ENCODE data around the gene TMEM158.

DNA sequence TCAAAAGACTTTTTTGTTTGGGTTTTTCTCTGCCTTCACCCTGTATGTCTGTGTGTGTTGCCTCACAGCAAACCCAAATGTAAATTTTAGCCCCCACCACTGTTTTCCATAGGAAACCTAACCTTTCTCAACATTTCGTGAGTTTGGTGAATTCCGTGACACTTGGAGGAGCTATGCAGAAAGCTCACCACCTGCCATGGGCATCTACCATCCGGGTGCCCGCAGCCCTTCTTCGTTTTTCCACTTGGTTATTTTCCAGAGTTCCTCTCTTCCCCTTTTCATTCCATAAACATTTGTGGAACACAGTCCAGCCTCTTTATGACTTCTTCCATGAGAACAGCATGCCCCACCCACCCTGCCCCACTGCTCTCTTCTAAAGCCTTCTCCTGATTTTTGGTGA lies 31.3 kb downstream of the TMEM158 start:
- TF ChIP-seq, protein P1, sequence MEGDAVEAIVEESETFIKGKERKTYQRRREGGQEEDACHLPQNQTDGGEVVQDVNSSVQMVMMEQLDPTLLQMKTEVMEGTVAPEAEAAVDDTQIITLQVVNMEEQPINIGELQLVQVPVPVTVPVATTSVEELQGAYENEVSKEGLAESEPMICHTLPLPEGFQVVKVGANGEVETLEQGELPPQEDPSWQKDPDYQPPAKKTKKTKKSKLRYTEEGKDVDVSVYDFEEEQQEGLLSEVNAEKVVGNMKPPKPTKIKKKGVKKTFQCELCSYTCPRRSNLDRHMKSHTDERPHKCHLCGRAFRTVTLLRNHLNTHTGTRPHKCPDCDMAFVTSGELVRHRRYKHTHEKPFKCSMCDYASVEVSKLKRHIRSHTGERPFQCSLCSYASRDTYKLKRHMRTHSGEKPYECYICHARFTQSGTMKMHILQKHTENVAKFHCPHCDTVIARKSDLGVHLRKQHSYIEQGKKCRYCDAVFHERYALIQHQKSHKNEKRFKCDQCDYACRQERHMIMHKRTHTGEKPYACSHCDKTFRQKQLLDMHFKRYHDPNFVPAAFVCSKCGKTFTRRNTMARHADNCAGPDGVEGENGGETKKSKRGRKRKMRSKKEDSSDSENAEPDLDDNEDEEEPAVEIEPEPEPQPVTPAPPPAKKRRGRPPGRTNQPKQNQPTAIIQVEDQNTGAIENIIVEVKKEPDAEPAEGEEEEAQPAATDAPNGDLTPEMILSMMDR (IDR thresholded peaks at IDR 0.05; ENCODE audit: poor library complexity): no peak
- TF ChIP-seq EZH2 (IDR thresholded peaks at IDR 0.05; ENCODE audit: borderline replicate concordance): no peak
